Astrocyte (in vitro differentiated cells and primary cell): ENCODE results near the gene IQCH. TPM values are rescaled to one million over a fixed set of nuclear protein-coding genes. Genes with fewer than 3 reads are reported as not detected.

Source experiments
- DNase-seq: peaks from one replicate; pipeline ENCODE4 v3.0.0-alpha.2; 2010; ENCODE audit warnings: low read depth
- FAIRE-seq: peaks from 2 replicates; lab custom pipeline; 2011; peaks lifted over from hg19 to GRCh38; lab: Jason Lieb, UNC
- H2AFZ ChIP-seq: 2 replicates; pipeline ENCODE4 v1.6.0; 2012; ENCODE audit warnings: low read depth, low read length, inconsistent platforms
- H3K27ac ChIP-seq: 2 replicates; pipeline ENCODE4 v1.5.1; 2011; ENCODE audit warnings: low read depth, low read length, inconsistent platforms
- H3K27me3 ChIP-seq: 2 replicates; pipeline ENCODE4 v1.6.0; 2011; ENCODE audit warnings: low read length, inconsistent platforms; ENCODE audit not compliant: insufficient read depth
- H3K36me3 ChIP-seq: 2 replicates; pipeline ENCODE4 v1.5.1; 2011; ENCODE audit warnings: low read length, inconsistent platforms; ENCODE audit not compliant: insufficient read depth
- H3K4me1 ChIP-seq: 2 replicates; pipeline ENCODE4 v1.5.1; 2011; ENCODE audit warnings: low read length, inconsistent platforms; ENCODE audit not compliant: insufficient read depth
- H3K4me2 ChIP-seq: 2 replicates; pipeline ENCODE4 v1.6.0; 2012; ENCODE audit warnings: low read length, inconsistent platforms
- H3K4me3 ChIP-seq: 2 replicates; pipeline ENCODE4 v1.5.1; 2011; ENCODE audit warnings: low read depth, mild to moderate bottlenecking, low read length, inconsistent platforms; ENCODE audit not compliant: insufficient read depth
- H3K79me2 ChIP-seq: 2 replicates; pipeline ENCODE4 v1.6.0; 2012; ENCODE audit warnings: mild to moderate bottlenecking, low read length, inconsistent platforms; ENCODE audit not compliant: insufficient read depth
- H3K9ac ChIP-seq: 2 replicates; pipeline ENCODE4 v1.6.0; 2012; ENCODE audit warnings: mild to moderate bottlenecking, low read length, inconsistent platforms
- H3K9me3 ChIP-seq: 2 replicates; pipeline ENCODE4 v1.5.1; 2012; ENCODE audit warnings: low read depth, mild to moderate bottlenecking, low read length, inconsistent platforms; ENCODE audit not compliant: insufficient read depth
- H4K20me1 ChIP-seq: 2 replicates; pipeline ENCODE4 v1.6.0; 2012; ENCODE audit warnings: low read length, inconsistent platforms; ENCODE audit not compliant: insufficient read depth
- H3K27ac Mint-ChIP-seq: one replicate; pipeline ENCODE4 v1.8.0; 2021; ENCODE audit warnings: mild to moderate bottlenecking, mixed read lengths; ENCODE audit not compliant: unreplicated experiment
- H3K27me3 Mint-ChIP-seq: one replicate; pipeline ENCODE4 v1.8.0; 2021; ENCODE audit warnings: low read depth, mixed read lengths; ENCODE audit not compliant: unreplicated experiment
- H3K36me3 Mint-ChIP-seq: one replicate; pipeline ENCODE4 v1.8.0; 2021; ENCODE audit warnings: low read depth, mixed read lengths; ENCODE audit not compliant: unreplicated experiment
- H3K4me1 Mint-ChIP-seq: one replicate; pipeline ENCODE4 v1.8.0; 2021; ENCODE audit warnings: low read depth, mixed read lengths; ENCODE audit not compliant: unreplicated experiment
- H3K4me3 Mint-ChIP-seq: one replicate; pipeline ENCODE4 v1.8.0; 2021; ENCODE audit warnings: mild to moderate bottlenecking, moderate library complexity, mixed read lengths; ENCODE audit not compliant: unreplicated experiment
- H3K9me3 Mint-ChIP-seq: one replicate; pipeline ENCODE4 v1.8.0; 2021; ENCODE audit warnings: mild to moderate bottlenecking, mixed read lengths; ENCODE audit not compliant: unreplicated experiment
- EZH2 ChIP-seq: IDR thresholded peaks from 2 replicates; pipeline ENCODE4 v1.6.1; 2012; ENCODE audit warnings: mild to moderate bottlenecking, low read length, inconsistent platforms; ENCODE audit not compliant: insufficient read depth
- total RNA-seq: library from RNA; stranded (reverse); gene quantifications from 2 replicates; pipeline ENCODE4 v1.2.1, GENCODE V29; 2021
- TF ChIP-seq, protein P1 (sequence below): IDR thresholded peaks from 2 replicates; pipeline ENCODE4 v1.5.1; 2011; ENCODE audit warnings: low read depth, mild to moderate bottlenecking, inconsistent platforms, low read length, moderate library complexity; ENCODE audit not compliant: insufficient read depth

Gene IQCH
- total RNA-seq, 1 donor from 2014 or later: 2.7 TPM

DNA sequence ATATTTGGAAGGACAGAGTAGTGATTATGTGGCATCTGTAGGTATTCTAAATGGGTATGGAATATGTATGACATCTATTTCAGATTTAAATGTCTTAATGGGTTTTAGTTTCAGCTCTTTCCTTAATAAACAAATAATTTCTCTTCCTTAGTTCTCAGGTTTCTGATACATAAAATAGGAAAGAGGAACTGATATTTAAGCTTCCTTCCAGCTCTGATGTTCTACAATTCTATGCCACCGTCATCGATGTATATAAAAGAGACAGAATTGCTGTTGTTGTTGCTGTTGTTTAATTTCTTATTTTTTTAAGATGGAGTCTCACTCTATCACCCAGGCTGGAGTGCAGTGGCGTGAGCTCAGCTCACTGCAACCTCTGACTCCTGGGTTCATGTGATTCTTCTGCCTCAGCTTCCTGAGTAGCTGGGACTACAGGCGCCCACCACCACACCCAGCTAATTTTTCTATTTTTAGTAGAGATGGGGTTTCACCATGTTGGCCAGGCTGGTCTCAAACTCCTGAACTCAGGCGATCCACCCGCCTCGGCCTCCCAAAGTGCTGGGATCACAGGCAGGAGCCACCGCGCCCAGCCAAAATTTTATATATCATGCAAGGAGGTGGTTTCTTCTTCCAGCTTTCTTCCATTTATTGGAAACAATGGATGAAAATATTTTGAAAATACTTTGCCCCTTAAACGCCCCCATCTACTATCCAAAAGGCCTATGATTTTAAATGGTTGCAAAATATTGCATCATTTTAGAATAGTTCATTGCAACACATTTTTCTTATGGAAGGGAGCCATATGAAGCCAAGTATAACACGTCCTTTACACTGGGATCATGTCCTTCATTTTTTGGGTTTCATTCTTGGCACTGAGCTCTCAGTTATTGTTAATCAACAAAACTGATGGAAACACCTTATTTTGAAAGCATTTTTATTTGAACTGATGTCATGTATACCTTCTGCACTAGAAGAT, 252.5 kb downstream of the IQCH start:
- Histone ChIP-seq H3K9ac (no peak overlapping the region), H3K27ac (no peak overlapping the region), H3K4me1 (peaks cover 8% of the 10 kb centered on the region), H3K9me3 (no peaks in the 10 kb centered on the region), H3K4me3 (no peak overlapping the region), H3K36me3 (no peaks in the 10 kb centered on the region), H3K79me2 (no peaks in the 10 kb centered on the region), H3K27me3 (no peaks in the 10 kb centered on the region), H3K4me2 (no peak overlapping the region), H2AFZ (no peak overlapping the region), H4K20me1 (no peaks in the 10 kb centered on the region)
- FAIRE-seq (no peak), DNase-seq (no peak)
- no peak for TF ChIP-seq EZH2
- TF ChIP-seq, protein P1, sequence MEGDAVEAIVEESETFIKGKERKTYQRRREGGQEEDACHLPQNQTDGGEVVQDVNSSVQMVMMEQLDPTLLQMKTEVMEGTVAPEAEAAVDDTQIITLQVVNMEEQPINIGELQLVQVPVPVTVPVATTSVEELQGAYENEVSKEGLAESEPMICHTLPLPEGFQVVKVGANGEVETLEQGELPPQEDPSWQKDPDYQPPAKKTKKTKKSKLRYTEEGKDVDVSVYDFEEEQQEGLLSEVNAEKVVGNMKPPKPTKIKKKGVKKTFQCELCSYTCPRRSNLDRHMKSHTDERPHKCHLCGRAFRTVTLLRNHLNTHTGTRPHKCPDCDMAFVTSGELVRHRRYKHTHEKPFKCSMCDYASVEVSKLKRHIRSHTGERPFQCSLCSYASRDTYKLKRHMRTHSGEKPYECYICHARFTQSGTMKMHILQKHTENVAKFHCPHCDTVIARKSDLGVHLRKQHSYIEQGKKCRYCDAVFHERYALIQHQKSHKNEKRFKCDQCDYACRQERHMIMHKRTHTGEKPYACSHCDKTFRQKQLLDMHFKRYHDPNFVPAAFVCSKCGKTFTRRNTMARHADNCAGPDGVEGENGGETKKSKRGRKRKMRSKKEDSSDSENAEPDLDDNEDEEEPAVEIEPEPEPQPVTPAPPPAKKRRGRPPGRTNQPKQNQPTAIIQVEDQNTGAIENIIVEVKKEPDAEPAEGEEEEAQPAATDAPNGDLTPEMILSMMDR: no peak
- Mint-ChIP-seq H3K4me3 (no peak overlapping the region), H3K9me3 (no peaks in the 10 kb centered on the region), H3K27me3 (no peaks in the 10 kb centered on the region), H3K4me1 (peaks cover 11% of the 10 kb centered on the region), H3K36me3 (peaks cover 2% of the 10 kb centered on the region), H3K27ac (no peak overlapping the region)

DNA sequence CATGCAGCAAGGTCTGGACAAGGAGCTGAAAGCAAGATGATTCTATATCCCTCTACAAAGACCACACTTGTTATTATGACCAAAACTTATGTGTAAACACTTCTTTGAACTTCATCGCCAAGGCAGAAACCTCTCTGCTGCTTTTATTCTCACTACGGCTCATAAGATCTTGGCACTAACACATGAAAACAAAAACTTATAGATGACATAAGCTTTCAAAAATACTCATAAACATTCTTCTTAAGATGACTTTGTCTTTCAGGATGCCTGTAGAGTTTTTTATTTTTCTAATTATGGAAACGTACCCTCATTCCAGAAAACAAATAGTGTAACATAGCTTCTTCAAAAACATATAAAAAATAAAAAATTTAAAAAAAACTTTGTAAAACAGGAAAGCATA, 253.8 kb downstream of the IQCH start:
- Mint-ChIP-seq H3K4me3 (no peak overlapping the region), H3K9me3 (no peaks in the 10 kb centered on the region), H3K36me3 (peaks cover 2% of the 10 kb centered on the region), H3K27ac (no peak overlapping the region), H3K27me3 (no peaks in the 10 kb centered on the region), H3K4me1 (peaks cover 11% of the 10 kb centered on the region)
- no peak for DNase-seq
- Histone ChIP-seq H4K20me1 (no peaks in the 10 kb centered on the region), H3K36me3 (no peaks in the 10 kb centered on the region), H3K4me2 (no peak overlapping the region), H3K4me3 (no peak overlapping the region), H2AFZ (no peak overlapping the region), H3K27me3 (no peaks in the 10 kb centered on the region), H3K27ac (no peak overlapping the region), H3K4me1 (peaks cover 8% of the 10 kb centered on the region), H3K9ac (no peak overlapping the region), H3K79me2 (no peaks in the 10 kb centered on the region), H3K9me3 (no peaks in the 10 kb centered on the region)
- no peak for FAIRE-seq
- no peak for TF ChIP-seq EZH2
- TF ChIP-seq, protein P1: no peak

DNA sequence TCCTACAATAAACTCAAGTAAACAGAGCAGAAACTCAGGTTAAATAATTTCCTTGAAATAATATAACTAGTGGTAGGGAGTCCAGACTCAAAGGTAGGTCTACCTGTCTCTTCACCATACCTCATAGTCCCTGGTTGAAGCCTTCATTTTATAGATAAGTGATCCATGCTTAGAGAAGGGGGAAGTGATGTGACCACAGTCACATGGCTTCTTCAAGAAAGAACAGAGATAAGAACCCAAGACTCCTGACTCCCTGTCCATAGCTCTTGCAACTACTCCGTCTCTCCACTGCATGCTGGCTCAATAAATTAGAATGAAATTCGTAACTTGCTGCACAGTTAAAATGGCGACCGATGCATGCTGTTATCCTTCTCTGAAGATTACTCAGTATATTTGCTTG, 255.3 kb downstream of the IQCH start:
- no peak overlapping the region for H2AFZ ChIP-seq
- no peaks in the 10 kb centered on the region for H3K79me2 ChIP-seq
- H3K36me3 ChIP-seq: no peaks in the 10 kb centered on the region
- DNase-seq: no peak
- no peak overlapping the region for H3K4me2 ChIP-seq
- peaks cover 8% of the 10 kb centered on the region for H3K4me1 ChIP-seq
- Mint-ChIP-seq H3K27me3 (no peaks in the 10 kb centered on the region), H3K36me3 (peaks cover 5% of the 10 kb centered on the region), H3K4me3 (no peak overlapping the region), H3K9me3 (no peaks in the 10 kb centered on the region), H3K27ac (no peak overlapping the region), H3K4me1 (peaks cover 11% of the 10 kb centered on the region)
- no peak overlapping the region for H3K9ac ChIP-seq
- no peak overlapping the region for H3K4me3 ChIP-seq
- FAIRE-seq: no peak
- no peaks in the 10 kb centered on the region for H4K20me1 ChIP-seq
- H3K27ac ChIP-seq: no peak overlapping the region
- no peaks in the 10 kb centered on the region for H3K9me3 ChIP-seq
- no peaks in the 10 kb centered on the region for H3K27me3 ChIP-seq
- TF ChIP-seq, protein P1: no peak
- TF ChIP-seq EZH2: no peak
